SK-N-SH (cell line): ENCODE measurements around the gene EDIL3. TPM values are rescaled to one million over a fixed set of nuclear protein-coding genes. Genes with fewer than 3 reads are reported as not detected.

Experiments used
- CTCF ChIA-PET: fragments of 300-600, 350-600 bp; formaldehyde crosslinking; extraction: SDS; loops from one replicate; lab custom pipeline; 2021; lab: Yijun Ruan, JAX
- POLR2A ChIA-PET: fragments of 350-600 bp; sonication (Branson Sonifier 250); formaldehyde crosslinking; extraction: SDS; loops from one replicate; lab custom pipeline; 2020; ENCODE audit warnings: antibody characterized with exemption, inconsistent platforms; lab: Yijun Ruan, JAX
- DNase-seq: peaks from one replicate; pipeline ENCODE4 v3.0.0; 2012
- H2AFZ ChIP-seq: fragments of 200-600 bp; sonication (generic); 2 replicates; pipeline ENCODE4 v1.8.1; 2016; ENCODE audit warnings: antibody characterized with exemption, mild to moderate bottlenecking, low read depth
- H3F3A ChIP-seq: fragments of 200-600 bp; sonication (generic); replicated peaks from 2 replicates; pipeline ENCODE3; 2016; ENCODE audit warnings: antibody characterized with exemption, mild to moderate bottlenecking; ENCODE audit not compliant: insufficient read depth
- H3K27ac ChIP-seq, 2 experiments: fragments of 200-500 bp in 1 of 2; fragments of 200-600 bp in 1 of 2; sonication (Bioruptor generic) in 1 of 2; sonication (generic), shearing (Covaris generic) in 1 of 2; 2 replicates each; pipeline versions ENCODE4 v1.5.1 to v1.6.1; 2014 to 2016; ENCODE audit warnings: low read depth in 2 of 2, inconsistent platforms in 1 of 2, low read length in 1 of 2, mild to moderate bottlenecking in 1 of 2, mixed read lengths in 1 of 2
- H3K27me3 ChIP-seq: fragments of 200-600 bp; sonication (generic), shearing (Covaris generic); 2 replicates; pipeline ENCODE4 v1.6.1; 2016; ENCODE audit warnings: mixed run types; ENCODE audit not compliant: insufficient read depth
- H3K36me3 ChIP-seq, 2 experiments: fragments of 200-500 bp in 1 of 2; fragments of 200-600 bp in 1 of 2; sonication (Bioruptor generic) in 1 of 2; sonication (generic) in 1 of 2; replicated peaks in 1 of 2; 2 replicates each; pipeline versions ENCODE3 to v1.5.1; 2014 to 2016; ENCODE audit warnings: low read length in 1 of 2, mild to moderate bottlenecking in 1 of 2; ENCODE audit not compliant: insufficient read depth in 2 of 2, control insufficient read depth in 1 of 2
- H3K4me1 ChIP-seq, 2 experiments: fragments of 200-500 bp in 1 of 2; fragments of 200-600 bp in 1 of 2; sonication (Bioruptor generic) in 1 of 2; sonication (generic), shearing (Covaris generic) in 1 of 2; 2 replicates each; pipeline versions ENCODE4 v1.5.1 to v1.6.1; 2014 to 2016; ENCODE audit warnings: low read depth in 1 of 2, low read length in 1 of 2, mixed run types in 1 of 2; ENCODE audit not compliant: insufficient read depth in 2 of 2, control insufficient read depth in 1 of 2
- H3K4me2 ChIP-seq: fragments of 200-600 bp; sonication (generic), shearing (Covaris generic); 2 replicates; pipeline ENCODE4 v1.6.1; 2017; ENCODE audit warnings: mixed run types
- H3K4me3 ChIP-seq, 2 experiments: fragments of 200-500 bp in 1 of 2; fragments of 200-600 bp in 1 of 2; sonication (Bioruptor generic) in 1 of 2; sonication (generic), shearing (Covaris generic) in 1 of 2; 2 replicates each; pipeline versions ENCODE4 v1.5.1 to v1.8.1; 2014 to 2016; ENCODE audit warnings: low read depth in 2 of 2, inconsistent platforms in 1 of 2, low read length in 1 of 2, mild to moderate bottlenecking in 1 of 2, mixed read lengths in 1 of 2, moderate library complexity in 1 of 2
- H3K79me2 ChIP-seq: fragments of 200-600 bp; sonication (generic); 2 replicates; pipeline ENCODE4 v1.8.1; 2017; ENCODE audit warnings: mild to moderate bottlenecking; ENCODE audit not compliant: insufficient read depth
- H3K9ac ChIP-seq: fragments of 200-600 bp; sonication (generic); 2 replicates; pipeline ENCODE4 v1.6.1; 2017; ENCODE audit warnings: mixed run types
- H3K9me2 ChIP-seq: fragments of 200-600 bp; sonication (generic); 2 replicates; pipeline ENCODE4 v1.6.1; 2017; ENCODE audit warnings: mixed run types
- H3K9me3 ChIP-seq: fragments of 200-600 bp; sonication (generic); 2 replicates; pipeline ENCODE4 v1.6.1; 2017; ENCODE audit warnings: mixed run types, mild to moderate bottlenecking, moderate library complexity
- H4K20me1 ChIP-seq: fragments of 200-600 bp; sonication (generic); 2 replicates; pipeline ENCODE4 v1.6.1; 2017; ENCODE audit warnings: mild to moderate bottlenecking, mixed run types; ENCODE audit not compliant: insufficient read depth
- CHD2 ChIP-seq: fragments of 150-350 bp; IDR thresholded peaks from 2 replicates; pipeline ENCODE4 v1.6.1; 2018; ENCODE audit warnings: low read length; ENCODE audit not compliant: partially characterized antibody
- CTCF ChIP-seq: fragments of 200-600 bp; sonication (generic); IDR thresholded peaks from 2 replicates; pipeline ENCODE4 v1.6.1; 2017; ENCODE audit warnings: antibody characterized with exemption, mild to moderate bottlenecking, moderate library complexity
- ELF1 ChIP-seq: IDR thresholded peaks from 2 replicates; pipeline ENCODE4 v1.4.0; 2012
- EP300 ChIP-seq, 2 experiments: IDR thresholded peaks; 2 replicates each; pipeline versions ENCODE4 v1.4.0 to v1.6.1; 2012; ENCODE audit warnings: borderline replicate concordance in 1 of 2, low read depth in 1 of 2, low read length in 1 of 2
- EZH2phosphoT487 ChIP-seq: fragments of 200-600 bp; sonication (generic); IDR thresholded peaks from 2 replicates; pipeline ENCODE4 v1.6.1; 2017; ENCODE audit warnings: low read depth, mixed run types, mild to moderate bottlenecking, antibody characterized with exemption, moderate library complexity, borderline replicate concordance
- FOSL2 ChIP-seq: IDR thresholded peaks from 2 replicates; pipeline ENCODE4 v1.4.0; 2012; ENCODE audit warnings: low read depth, mild to moderate bottlenecking, moderate library complexity, borderline replicate concordance
- FOXJ3 ChIP-seq: sonication (generic); formaldehyde crosslinking; IDR thresholded peaks from 2 replicates; pipeline ENCODE4 v1.5.1; 2020; ENCODE audit warnings: mild to moderate bottlenecking, missing genetic modification reagents
- FOXM1 ChIP-seq: IDR thresholded peaks from 2 replicates; pipeline ENCODE4 v1.4.0; 2012; ENCODE audit warnings: low read depth, mild to moderate bottlenecking
- IRF3 ChIP-seq: fragments of 150-350 bp; IDR thresholded peaks from 2 replicates; pipeline ENCODE4 v1.6.1; 2016; ENCODE audit warnings: mild to moderate bottlenecking, low read depth, low read length
- JUND ChIP-seq: IDR thresholded peaks from 2 replicates; pipeline ENCODE4 v1.4.0; 2012
- MAX ChIP-seq: IDR thresholded peaks from 2 replicates; pipeline ENCODE4 v1.4.0; 2012; ENCODE audit warnings: low read depth
- MEF2A ChIP-seq: IDR thresholded peaks from 2 replicates; pipeline ENCODE4 v1.4.0; 2012; ENCODE audit warnings: low read depth, borderline replicate concordance
- MXI1 ChIP-seq: IDR thresholded peaks from 2 replicates; pipeline ENCODE4 v1.6.1; 2012; ENCODE audit warnings: mild to moderate bottlenecking, low read depth, low read length, improper control_type of control experiment
- POLR2AphosphoS5 ChIP-seq: IDR thresholded peaks from 2 replicates; pipeline ENCODE4 v1.6.1; 2012; ENCODE audit warnings: low read depth, low read length
- RAD21 ChIP-seq: IDR thresholded peaks from 2 replicates; pipeline ENCODE4 v1.6.1; 2012; ENCODE audit warnings: mild to moderate bottlenecking, low read length
- RCOR1 ChIP-seq: fragments of 150-350 bp; IDR thresholded peaks from 2 replicates; pipeline ENCODE4 v1.6.1; 2017; ENCODE audit warnings: antibody characterized with exemption, low read length
- REST ChIP-seq: IDR thresholded peaks from 2 replicates; pipeline ENCODE4 v1.6.1; 2012; ENCODE audit warnings: mild to moderate bottlenecking, low read depth, low read length, moderate library complexity
- RFX5 ChIP-seq: IDR thresholded peaks from 2 replicates; pipeline ENCODE4 v1.6.1; 2012; ENCODE audit warnings: mild to moderate bottlenecking, improper control_type of control experiment, low read length
- RXRA ChIP-seq: IDR thresholded peaks from 2 replicates; pipeline ENCODE4 v1.4.0; 2012; ENCODE audit warnings: low read depth, mild to moderate bottlenecking, borderline replicate concordance
- SIN3A ChIP-seq: IDR thresholded peaks from 2 replicates; pipeline ENCODE4 v1.6.1; 2012; ENCODE audit warnings: low read depth, mild to moderate bottlenecking, low read length, moderate library complexity, borderline replicate concordance
- TCF12 ChIP-seq: IDR thresholded peaks from 2 replicates; pipeline ENCODE4 v1.4.0; 2012
- TEAD4 ChIP-seq: IDR thresholded peaks from 2 replicates; pipeline ENCODE4 v1.4.0; 2012; ENCODE audit warnings: mild to moderate bottlenecking, borderline replicate concordance; ENCODE audit not compliant: insufficient read depth
- USF1 ChIP-seq: IDR thresholded peaks from 2 replicates; pipeline ENCODE4 v1.4.0; 2012; ENCODE audit warnings: low read depth, borderline replicate concordance
- USF2 ChIP-seq: fragments of 150-350 bp; IDR thresholded peaks from 2 replicates; pipeline ENCODE4 v1.6.1; 2017; ENCODE audit warnings: antibody characterized with exemption, low read length, low read depth, borderline replicate concordance
- YY1 ChIP-seq: IDR thresholded peaks from 2 replicates; pipeline ENCODE4 v1.4.0; 2012; ENCODE audit warnings: low read depth, mild to moderate bottlenecking
- WGBS: methylation state at CpG from one replicate; pipeline ENCODE4 v1.1.6; 2017; ENCODE audit warnings: low lambda C conversion rate; 5-methylcytosine and 5-hydroxymethylcytosine counted together
- polyA plus RNA-seq, 3 experiments: library from polyadenylated mRNA; depleted of rRNA; stranded (reverse); fragments of >200 nt; gene quantifications; 2 replicates each; pipeline ENCODE4 v1.2.3, GENCODE V29; 2012

The EDIL3 gene
- polyA plus RNA-seq, 1 of the 3 experiments (the other 2 are of a cell fraction): 51.5 TPM

GRCh38 chr5:84372066-84372695, 12.5 kb downstream of the EDIL3 start:
- Histone ChIP-seq H3K4me2 (peak overlapping the region; percentile 48; the same call in 1 of the 2 replicates), H3K9me3 (peaks cover 5% of the 10 kb centered on the region; the same call in 1 of the 2 replicates), H3K9me2 (no peaks in the 10 kb centered on the region), H3F3A (peaks cover 21% of the 10 kb centered on the region), H4K20me1 (no peaks in the 10 kb centered on the region), H3K27me3 (no peaks in the 10 kb centered on the region), H3K79me2 (peaks cover 84% of the 10 kb centered on the region), H3K9ac (peak overlapping the region; percentile 13; the same call in 1 of the 2 replicates), H2AFZ (no peak overlapping the region), H3K36me3 (peaks cover 0 to 28% of the 10 kb centered on the region in 2 experiments), H3K4me3 (peak overlapping the region; percentile 9 to 13; a peak in 1 of 4 replicates), H3K4me1 (peaks cover 0 to 9% of the 10 kb centered on the region in 2 experiments; a peak in 2 of 4 replicates), H3K27ac (peak overlapping the region; percentile 73 to 85; a peak in 3 of 4 replicates)
- WGBS: 43% methylated on average over 9 of the region's 9 CpGs
- DNase-seq: no peak
- ChIA-PET CTCF (no interaction called here), POLR2A (no interaction called here)
- no peak for TF ChIP-seq FOXJ3 (CRISPR knock-in tag)
- TF ChIP-seq TCF12: peak; percentile 49; the same call in 1 of the 2 replicates
- TF ChIP-seq EP300 (IDR thresholded peaks at IDR 0.05; ENCODE audit: borderline replicate concordance in 1 of 2, low read depth in 1 of 2, low read length in 1 of 2): peak in 1 of 2 experiments; percentile 43; a peak in 2 of 4 replicates
- no peak for TF ChIP-seq USF2
- no peak for TF ChIP-seq FOXM1
- no peak for TF ChIP-seq RFX5
- no peak for TF ChIP-seq REST
- no peak for TF ChIP-seq SIN3A
- no peak for TF ChIP-seq CHD2
- 0 out of 2 replicates have a peak, but pooled peaks have one; percentile 8 for TF ChIP-seq JUND
- TF ChIP-seq FOSL2: no peak
- TF ChIP-seq MXI1: no peak
- TF ChIP-seq CTCF: no peak
- TF ChIP-seq EZH2phosphoT487: no peak
- TF ChIP-seq POLR2AphosphoS5: no peak
- TF ChIP-seq RXRA: 0 out of 2 replicates have a peak, but pooled peaks have one; percentile 5
- no peak for TF ChIP-seq RCOR1
- TF ChIP-seq MEF2A: no peak
- no peak for TF ChIP-seq YY1
- TF ChIP-seq MAX: no peak
- TF ChIP-seq RAD21: no peak
- no peak for TF ChIP-seq ELF1
- TF ChIP-seq USF1: no peak
- TF ChIP-seq TEAD4: 0 out of 2 replicates have a peak, but pooled peaks have one; percentile 62
- TF ChIP-seq IRF3: no peak
